A673 (cell line): ENCODE measurements around the gene RBBP8.

ENCODE experiments used
- CTCF ChIP-seq: fragments of 300-800, 200-600 bp; sonication (generic); conservative IDR thresholded peaks from 2 replicates; pipeline ENCODE4 v1.5.1; 2017; ENCODE audit warnings: low read depth, mild to moderate bottlenecking, antibody characterized with exemption, low read length, moderate library complexity, mixed read lengths
- EZH2 ChIP-seq: fragments of 200-600 bp; sonication (generic); IDR thresholded peaks from 2 replicates; pipeline ENCODE4 v1.6.1; 2017; ENCODE audit warnings: borderline replicate concordance, low read depth, mild to moderate bottlenecking, mixed read lengths, antibody characterized with exemption, low read length; ENCODE audit not compliant: poor library complexity, severe bottlenecking

- TF ChIP-seq CTCF (no peak), EZH2 (no peak)
Observed at GRCh38 chr18:23003289-23003688, 70.2 kb downstream of the RBBP8 start.
